HUDEP-2 (cell line): ENCODE data around the gene PMM1.
"Not testable (repeated sequence)": the region's sequence is repeated elsewhere in the genome, so short reads cannot be mapped to it uniquely, and the experiment has no call there.

Source experiments
- DNase-seq, 76 experiments: peaks; one replicate each; lab custom pipeline; 2025; ENCODE audit not compliant: unreplicated experiment in 76 of 76; lab: John Stamatoyannopoulos, UW

Gene PMM1

GRCh38 chr22:41589391-41590241 lies at the start of gene PMM1:
TSS of gene PMM1 (minus strand) at chr22:41589840. CDS start at chr22:41589805, 35 bp downstream.
- peak; percentile 61 to 100 (median 100) for DNase-seq

- peak in 1 of 76 experiments; percentile 2 for DNase-seq
Measured at GRCh38 chr22:41638748-41639147, 49.1 kb upstream of the PMM1 start.

- DNase-seq, result no peak
Measured at GRCh38 chr22:41638124-41638523, 48.5 kb upstream of the PMM1 start.

GRCh38 chr22:41637623-41638022 lies 48.0 kb upstream of the PMM1 start:
- DNase-seq, result not testable (repeated sequence)

GRCh38 chr22:41636467-41636866 lies 46.8 kb upstream of the PMM1 start:
- DNase-seq, result peak in 7 of 76 experiments; percentile 14 to 40 (median 16)

GRCh38 chr22:41634610-41635009 lies 45.0 kb upstream of the PMM1 start:
- DNase-seq, result not testable (repeated sequence)

- not testable (repeated sequence) for DNase-seq
Measured at GRCh38 chr22:41631615-41632014, 42.0 kb upstream of the PMM1 start.

GRCh38 chr22:41631115-41631514 lies 41.5 kb upstream of the PMM1 start:
- not testable (repeated sequence) for DNase-seq

GRCh38 chr22:41625577-41625976 lies 35.9 kb upstream of the PMM1 start:
- DNase-seq, result no peak

- DNase-seq, result no peak
Measured at GRCh38 chr22:41621911-41622179, 32.2 kb upstream of the PMM1 start.

GRCh38 chr22:41621099-41621910 lies 31.7 kb upstream of the PMM1 start, which contains the start of gene XRCC6:
TSS of gene XRCC6 (plus strand) at chr22:41621295. CDS start at chr22:41622005, 710 bp downstream.
- DNase-seq, result peak; percentile 80 to 99 (median 98)

- DNase-seq, result peak in 2 of 76 experiments; percentile 34 to 38
Measured at GRCh38 chr22:41620589-41621098, 31.0 kb upstream of the PMM1 start, which contains the start of gene DESI1. TSS of gene DESI1 (minus strand) at chr22:41621043. CDS start at chr22:41620839, 204 bp downstream.

- DNase-seq, result peak in 29 of 76 experiments; percentile 10 to 47 (median 28)
Measured at GRCh38 chr22:41619979-41620588, 30.4 kb upstream of the PMM1 start.

- DNase-seq, result no peak
Measured at GRCh38 chr22:41613456-41613855, 23.8 kb upstream of the PMM1 start.

- DNase-seq, result no peak
Measured at GRCh38 chr22:41612603-41613306, 23.1 kb upstream of the PMM1 start.

GRCh38 chr22:41608386-41608785 lies 18.7 kb upstream of the PMM1 start:
- no peak for DNase-seq

GRCh38 chr22:41603873-41604332 lies 14.3 kb upstream of the PMM1 start:
- peak in 74 of 76 experiments; percentile 30 to 92 (median 79) for DNase-seq

GRCh38 chr22:41600976-41601375 lies 11.3 kb upstream of the PMM1 start:
- DNase-seq, result no peak

GRCh38 chr22:41598891-41599635 lies 9.4 kb upstream of the PMM1 start:
- DNase-seq, result peak in 7 of 76 experiments; percentile 5 to 31 (median 10)
